SK-N-SH (cell line): ENCODE data around the gene MYO15B. TPM values are rescaled to one million over a fixed set of nuclear protein-coding genes. Genes with fewer than 3 reads are reported as not detected.
A peak's percentile ranks its signal among the peaks of the same experiment; 100 is the strongest.

Experiments used
- CTCF ChIA-PET: fragments of 300-600, 350-600 bp; formaldehyde crosslinking; extraction: SDS; loops from one replicate; lab custom pipeline; 2021; lab: Yijun Ruan, JAX
- POLR2A ChIA-PET: fragments of 350-600 bp; sonication (Branson Sonifier 250); formaldehyde crosslinking; extraction: SDS; loops from one replicate; lab custom pipeline; 2020; ENCODE audit warnings: antibody characterized with exemption, inconsistent platforms; lab: Yijun Ruan, JAX
- DNase-seq: peaks from one replicate; pipeline ENCODE4 v3.0.0; 2012
- H2AFZ ChIP-seq: fragments of 200-600 bp; sonication (generic); 2 replicates; pipeline ENCODE4 v1.8.1; 2016; ENCODE audit warnings: antibody characterized with exemption, mild to moderate bottlenecking, low read depth
- H3F3A ChIP-seq: fragments of 200-600 bp; sonication (generic); replicated peaks from 2 replicates; pipeline ENCODE3; 2016; ENCODE audit warnings: antibody characterized with exemption, mild to moderate bottlenecking; ENCODE audit not compliant: insufficient read depth
- H3K27ac ChIP-seq, 2 experiments: fragments of 200-500 bp in 1 of 2; fragments of 200-600 bp in 1 of 2; sonication (Bioruptor generic) in 1 of 2; sonication (generic), shearing (Covaris generic) in 1 of 2; 2 replicates each; pipeline versions ENCODE4 v1.5.1 to v1.6.1; 2014 to 2016; ENCODE audit warnings: low read depth in 2 of 2, inconsistent platforms in 1 of 2, low read length in 1 of 2, mild to moderate bottlenecking in 1 of 2, mixed read lengths in 1 of 2
- H3K27me3 ChIP-seq: fragments of 200-600 bp; sonication (generic), shearing (Covaris generic); 2 replicates; pipeline ENCODE4 v1.6.1; 2016; ENCODE audit warnings: mixed run types; ENCODE audit not compliant: insufficient read depth
- H3K36me3 ChIP-seq, 2 experiments: fragments of 200-500 bp in 1 of 2; fragments of 200-600 bp in 1 of 2; sonication (Bioruptor generic) in 1 of 2; sonication (generic) in 1 of 2; replicated peaks in 1 of 2; 2 replicates each; pipeline versions ENCODE3 to v1.5.1; 2014 to 2016; ENCODE audit warnings: low read length in 1 of 2, mild to moderate bottlenecking in 1 of 2; ENCODE audit not compliant: insufficient read depth in 2 of 2, control insufficient read depth in 1 of 2
- H3K4me1 ChIP-seq, 2 experiments: fragments of 200-500 bp in 1 of 2; fragments of 200-600 bp in 1 of 2; sonication (Bioruptor generic) in 1 of 2; sonication (generic), shearing (Covaris generic) in 1 of 2; 2 replicates each; pipeline versions ENCODE4 v1.5.1 to v1.6.1; 2014 to 2016; ENCODE audit warnings: low read depth in 1 of 2, low read length in 1 of 2, mixed run types in 1 of 2; ENCODE audit not compliant: insufficient read depth in 2 of 2, control insufficient read depth in 1 of 2
- H3K4me2 ChIP-seq: fragments of 200-600 bp; sonication (generic), shearing (Covaris generic); 2 replicates; pipeline ENCODE4 v1.6.1; 2017; ENCODE audit warnings: mixed run types
- H3K4me3 ChIP-seq, 2 experiments: fragments of 200-500 bp in 1 of 2; fragments of 200-600 bp in 1 of 2; sonication (Bioruptor generic) in 1 of 2; sonication (generic), shearing (Covaris generic) in 1 of 2; 2 replicates each; pipeline versions ENCODE4 v1.5.1 to v1.8.1; 2014 to 2016; ENCODE audit warnings: low read depth in 2 of 2, inconsistent platforms in 1 of 2, low read length in 1 of 2, mild to moderate bottlenecking in 1 of 2, mixed read lengths in 1 of 2, moderate library complexity in 1 of 2
- H3K79me2 ChIP-seq: fragments of 200-600 bp; sonication (generic); 2 replicates; pipeline ENCODE4 v1.8.1; 2017; ENCODE audit warnings: mild to moderate bottlenecking; ENCODE audit not compliant: insufficient read depth
- H3K9ac ChIP-seq: fragments of 200-600 bp; sonication (generic); 2 replicates; pipeline ENCODE4 v1.6.1; 2017; ENCODE audit warnings: mixed run types
- H3K9me2 ChIP-seq: fragments of 200-600 bp; sonication (generic); 2 replicates; pipeline ENCODE4 v1.6.1; 2017; ENCODE audit warnings: mixed run types
- H3K9me3 ChIP-seq: fragments of 200-600 bp; sonication (generic); 2 replicates; pipeline ENCODE4 v1.6.1; 2017; ENCODE audit warnings: mixed run types, mild to moderate bottlenecking, moderate library complexity
- H4K20me1 ChIP-seq: fragments of 200-600 bp; sonication (generic); 2 replicates; pipeline ENCODE4 v1.6.1; 2017; ENCODE audit warnings: mild to moderate bottlenecking, mixed run types; ENCODE audit not compliant: insufficient read depth
- CHD2 ChIP-seq: fragments of 150-350 bp; IDR thresholded peaks from 2 replicates; pipeline ENCODE4 v1.6.1; 2018; ENCODE audit warnings: low read length; ENCODE audit not compliant: partially characterized antibody
- ELF1 ChIP-seq: IDR thresholded peaks from 2 replicates; pipeline ENCODE4 v1.4.0; 2012
- EP300 ChIP-seq, 2 experiments: IDR thresholded peaks; 2 replicates each; pipeline versions ENCODE4 v1.4.0 to v1.6.1; 2012; ENCODE audit warnings: borderline replicate concordance in 1 of 2, low read depth in 1 of 2, low read length in 1 of 2
- EZH2phosphoT487 ChIP-seq: fragments of 200-600 bp; sonication (generic); IDR thresholded peaks from 2 replicates; pipeline ENCODE4 v1.6.1; 2017; ENCODE audit warnings: low read depth, mixed run types, mild to moderate bottlenecking, antibody characterized with exemption, moderate library complexity, borderline replicate concordance
- FOSL2 ChIP-seq: IDR thresholded peaks from 2 replicates; pipeline ENCODE4 v1.4.0; 2012; ENCODE audit warnings: low read depth, mild to moderate bottlenecking, moderate library complexity, borderline replicate concordance
- GABPA ChIP-seq: IDR thresholded peaks from 2 replicates; pipeline ENCODE4 v1.4.0; 2012; ENCODE audit warnings: low read depth, mild to moderate bottlenecking
- JUND ChIP-seq: IDR thresholded peaks from 2 replicates; pipeline ENCODE4 v1.4.0; 2012
- MXI1 ChIP-seq: IDR thresholded peaks from 2 replicates; pipeline ENCODE4 v1.6.1; 2012; ENCODE audit warnings: mild to moderate bottlenecking, low read depth, low read length, improper control_type of control experiment
- NRF1 ChIP-seq: IDR thresholded peaks from 2 replicates; pipeline ENCODE4 v1.6.1; 2012; ENCODE audit warnings: low read depth, mild to moderate bottlenecking, low read length
- RAD21 ChIP-seq: IDR thresholded peaks from 2 replicates; pipeline ENCODE4 v1.6.1; 2012; ENCODE audit warnings: mild to moderate bottlenecking, low read length
- RFX5 ChIP-seq: IDR thresholded peaks from 2 replicates; pipeline ENCODE4 v1.6.1; 2012; ENCODE audit warnings: mild to moderate bottlenecking, improper control_type of control experiment, low read length
- SIN3A ChIP-seq: IDR thresholded peaks from 2 replicates; pipeline ENCODE4 v1.6.1; 2012; ENCODE audit warnings: low read depth, mild to moderate bottlenecking, low read length, moderate library complexity, borderline replicate concordance
- TAF1 ChIP-seq: IDR thresholded peaks from 2 replicates; pipeline ENCODE4 v1.6.1; 2012; ENCODE audit warnings: low read depth, mild to moderate bottlenecking, low read length, moderate library complexity, borderline replicate concordance
- TEAD4 ChIP-seq: IDR thresholded peaks from 2 replicates; pipeline ENCODE4 v1.4.0; 2012; ENCODE audit warnings: mild to moderate bottlenecking, borderline replicate concordance; ENCODE audit not compliant: insufficient read depth
- YY1 ChIP-seq: IDR thresholded peaks from 2 replicates; pipeline ENCODE4 v1.4.0; 2012; ENCODE audit warnings: low read depth, mild to moderate bottlenecking
- WGBS: methylation state at CpG from one replicate; pipeline ENCODE4 v1.1.6; 2017; ENCODE audit warnings: low lambda C conversion rate; 5-methylcytosine and 5-hydroxymethylcytosine counted together
- polyA plus RNA-seq, 3 experiments: library from polyadenylated mRNA; depleted of rRNA; stranded (reverse); fragments of >200 nt; gene quantifications; 2 replicates each; pipeline ENCODE4 v1.2.3, GENCODE V29; 2012
- TF ChIP-seq, protein P1 (sequence below): IDR thresholded peaks from 2 replicates; pipeline ENCODE4 v1.4.0; 2012; ENCODE audit warnings: low read depth
- TF ChIP-seq, protein P2 (sequence below): IDR thresholded peaks from 2 replicates; pipeline ENCODE4 v1.4.0; 2012; ENCODE audit warnings: low read depth, borderline replicate concordance
- TF ChIP-seq, protein P3 (sequence below): IDR thresholded peaks from 2 replicates; pipeline ENCODE4 v1.6.1; 2012; ENCODE audit warnings: mild to moderate bottlenecking, low read depth, low read length, moderate library complexity
- TF ChIP-seq, protein P4 (sequence below): fragments of 150-350 bp; IDR thresholded peaks from 2 replicates; pipeline ENCODE4 v1.6.1; 2016; ENCODE audit warnings: mild to moderate bottlenecking, low read depth, low read length
- TF ChIP-seq, protein P5 (sequence below): IDR thresholded peaks from 2 replicates; pipeline ENCODE4; 2012

Gene MYO15B
- polyA plus RNA-seq, 1 of the 3 experiments (the other 2 are of a cell fraction): 10.3 TPM

DNA sequence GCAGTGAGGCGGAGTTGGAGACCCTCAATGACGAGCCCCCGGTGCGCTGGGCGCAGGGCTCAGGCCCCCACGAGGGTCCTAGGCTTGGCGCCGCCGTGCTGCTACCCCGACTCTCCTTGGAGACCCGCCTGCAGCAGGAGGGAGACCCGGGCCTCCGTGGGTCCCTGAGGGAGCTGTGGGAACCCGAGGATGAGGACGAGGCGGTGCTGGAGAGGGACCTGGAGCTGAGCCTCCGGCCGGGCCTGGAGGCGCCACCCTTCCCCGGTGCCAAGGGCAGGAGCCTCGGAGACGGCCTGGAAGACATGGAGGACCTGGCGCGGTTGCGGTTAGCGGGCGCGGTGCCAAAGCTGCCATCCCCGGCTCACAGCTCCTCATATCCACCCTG, 2.3 kb downstream of the MYO15B start:
- Histone ChIP-seq H3K27ac (peak overlapping the region in 1 of 2 experiments; percentile 53; a peak in 1 of 4 replicates), H3K79me2 (no peaks in the 10 kb centered on the region), H3K4me3 (peak overlapping the region; percentile 62 to 64; a peak in 3 of 4 replicates), H3F3A (no peaks in the 10 kb centered on the region), H3K4me1 (peaks cover 0 to 16% of the 10 kb centered on the region in 2 experiments; a peak in 1 of 4 replicates)
- WGBS: 85% methylated on average over 28 of the region's 29 CpGs
- no peak for DNase-seq
- TF ChIP-seq RFX5: no peak
- TF ChIP-seq TEAD4: no peak
- no peak for TF ChIP-seq GABPA
- TF ChIP-seq YY1: no peak
- no peak for TF ChIP-seq RAD21
- no peak for TF ChIP-seq ELF1
- TF ChIP-seq, protein P1, sequence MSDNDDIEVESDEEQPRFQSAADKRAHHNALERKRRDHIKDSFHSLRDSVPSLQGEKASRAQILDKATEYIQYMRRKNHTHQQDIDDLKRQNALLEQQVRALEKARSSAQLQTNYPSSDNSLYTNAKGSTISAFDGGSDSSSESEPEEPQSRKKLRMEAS: no peak
- no peak for TF ChIP-seq FOSL2
- TF ChIP-seq JUND: no peak
- TF ChIP-seq EP300 (IDR thresholded peaks at IDR 0.05; ENCODE audit: borderline replicate concordance in 1 of 2, low read depth in 1 of 2, low read length in 1 of 2): no peak
- no peak for TF ChIP-seq CHD2
- no peak for TF ChIP-seq TAF1
- TF ChIP-seq, protein P2, sequence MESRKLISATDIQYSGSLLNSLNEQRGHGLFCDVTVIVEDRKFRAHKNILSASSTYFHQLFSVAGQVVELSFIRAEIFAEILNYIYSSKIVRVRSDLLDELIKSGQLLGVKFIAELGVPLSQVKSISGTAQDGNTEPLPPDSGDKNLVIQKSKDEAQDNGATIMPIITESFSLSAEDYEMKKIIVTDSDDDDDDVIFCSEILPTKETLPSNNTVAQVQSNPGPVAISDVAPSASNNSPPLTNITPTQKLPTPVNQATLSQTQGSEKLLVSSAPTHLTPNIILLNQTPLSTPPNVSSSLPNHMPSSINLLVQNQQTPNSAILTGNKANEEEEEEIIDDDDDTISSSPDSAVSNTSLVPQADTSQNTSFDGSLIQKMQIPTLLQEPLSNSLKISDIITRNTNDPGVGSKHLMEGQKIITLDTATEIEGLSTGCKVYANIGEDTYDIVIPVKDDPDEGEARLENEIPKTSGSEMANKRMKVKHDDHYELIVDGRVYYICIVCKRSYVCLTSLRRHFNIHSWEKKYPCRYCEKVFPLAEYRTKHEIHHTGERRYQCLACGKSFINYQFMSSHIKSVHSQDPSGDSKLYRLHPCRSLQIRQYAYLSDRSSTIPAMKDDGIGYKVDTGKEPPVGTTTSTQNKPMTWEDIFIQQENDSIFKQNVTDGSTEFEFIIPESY: no peak
- no peak for TF ChIP-seq MXI1
- TF ChIP-seq, all 33 proteins: peak for 0
- H3K27me3 ChIP-seq: no peaks in the 10 kb centered on the region
- H3K36me3 ChIP-seq: no peaks in the 10 kb centered on the region
- ChIA-PET POLR2A (interaction anchor here (0.7 to 2.6 kb wide), 4 partner anchors 19 to 134 kb away, joined by 3 to 6 read pairs (median 3); partner anchors contain the start of gene LLGL2), CTCF (interaction anchor here (0.6 to 4.3 kb wide), 20 partner anchors 12 to 175 kb away, joined by 3 to 41 read pairs (median 4); partner anchors contain the start of genes GALK1, SMIM5 and TSEN54)
- no peaks in the 10 kb centered on the region for H3K9me2 ChIP-seq
- H2AFZ ChIP-seq: peak overlapping the region; percentile 83; the same call in 1 of the 2 replicates
- no peak overlapping the region for H3K9ac ChIP-seq
- no peaks in the 10 kb centered on the region for H3K9me3 ChIP-seq
- no peaks in the 10 kb centered on the region for H4K20me1 ChIP-seq
- H3K4me2 ChIP-seq: peak overlapping the region; percentile 93

DNA sequence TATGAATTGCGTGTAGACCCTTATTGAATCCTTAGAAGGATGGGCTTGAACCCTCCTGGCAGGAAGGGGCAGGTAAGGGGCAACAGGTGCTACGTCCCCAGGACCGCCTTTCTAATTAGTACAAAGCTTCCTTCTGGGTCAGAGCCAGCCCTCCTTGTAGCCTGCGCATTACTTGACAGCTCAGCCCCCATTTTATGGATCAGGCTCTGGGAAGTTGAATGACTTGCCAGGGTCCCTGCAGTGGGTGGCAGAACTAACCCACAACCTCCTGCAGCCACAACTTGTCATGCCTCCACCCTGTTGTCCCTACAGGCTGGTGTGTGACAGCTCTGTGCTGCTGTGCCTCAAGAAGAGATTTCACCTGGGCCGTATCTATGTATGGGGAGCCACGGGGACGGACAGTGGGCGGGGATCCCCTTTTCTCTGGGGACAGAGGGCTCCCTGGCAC, 2.7 kb downstream of the MYO15B start:
- DNase-seq: no peak
- no peaks in the 10 kb centered on the region for H3K9me2 ChIP-seq
- no peaks in the 10 kb centered on the region for H3K36me3 ChIP-seq
- H3K4me2 ChIP-seq: peak overlapping the region; percentile 93; the same call in 1 of the 2 replicates
- no peaks in the 10 kb centered on the region for H3K79me2 ChIP-seq
- peaks cover 0 to 16% of the 10 kb centered on the region in 2 experiments; a peak in 1 of 4 replicates for H3K4me1 ChIP-seq
- H3F3A ChIP-seq: no peaks in the 10 kb centered on the region
- TF ChIP-seq NRF1 (no peak), MXI1 (no peak), SIN3A (no peak), EZH2phosphoT487 (no peak), JUND (no peak), EP300 (IDR thresholded peaks at IDR 0.05; ENCODE audit: borderline replicate concordance in 1 of 2, low read depth in 1 of 2, low read length in 1 of 2) (no peak)
- TF ChIP-seq, protein P3, sequence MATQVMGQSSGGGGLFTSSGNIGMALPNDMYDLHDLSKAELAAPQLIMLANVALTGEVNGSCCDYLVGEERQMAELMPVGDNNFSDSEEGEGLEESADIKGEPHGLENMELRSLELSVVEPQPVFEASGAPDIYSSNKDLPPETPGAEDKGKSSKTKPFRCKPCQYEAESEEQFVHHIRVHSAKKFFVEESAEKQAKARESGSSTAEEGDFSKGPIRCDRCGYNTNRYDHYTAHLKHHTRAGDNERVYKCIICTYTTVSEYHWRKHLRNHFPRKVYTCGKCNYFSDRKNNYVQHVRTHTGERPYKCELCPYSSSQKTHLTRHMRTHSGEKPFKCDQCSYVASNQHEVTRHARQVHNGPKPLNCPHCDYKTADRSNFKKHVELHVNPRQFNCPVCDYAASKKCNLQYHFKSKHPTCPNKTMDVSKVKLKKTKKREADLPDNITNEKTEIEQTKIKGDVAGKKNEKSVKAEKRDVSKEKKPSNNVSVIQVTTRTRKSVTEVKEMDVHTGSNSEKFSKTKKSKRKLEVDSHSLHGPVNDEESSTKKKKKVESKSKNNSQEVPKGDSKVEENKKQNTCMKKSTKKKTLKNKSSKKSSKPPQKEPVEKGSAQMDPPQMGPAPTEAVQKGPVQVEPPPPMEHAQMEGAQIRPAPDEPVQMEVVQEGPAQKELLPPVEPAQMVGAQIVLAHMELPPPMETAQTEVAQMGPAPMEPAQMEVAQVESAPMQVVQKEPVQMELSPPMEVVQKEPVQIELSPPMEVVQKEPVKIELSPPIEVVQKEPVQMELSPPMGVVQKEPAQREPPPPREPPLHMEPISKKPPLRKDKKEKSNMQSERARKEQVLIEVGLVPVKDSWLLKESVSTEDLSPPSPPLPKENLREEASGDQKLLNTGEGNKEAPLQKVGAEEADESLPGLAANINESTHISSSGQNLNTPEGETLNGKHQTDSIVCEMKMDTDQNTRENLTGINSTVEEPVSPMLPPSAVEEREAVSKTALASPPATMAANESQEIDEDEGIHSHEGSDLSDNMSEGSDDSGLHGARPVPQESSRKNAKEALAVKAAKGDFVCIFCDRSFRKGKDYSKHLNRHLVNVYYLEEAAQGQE: no peak
- TF ChIP-seq, protein P4, sequence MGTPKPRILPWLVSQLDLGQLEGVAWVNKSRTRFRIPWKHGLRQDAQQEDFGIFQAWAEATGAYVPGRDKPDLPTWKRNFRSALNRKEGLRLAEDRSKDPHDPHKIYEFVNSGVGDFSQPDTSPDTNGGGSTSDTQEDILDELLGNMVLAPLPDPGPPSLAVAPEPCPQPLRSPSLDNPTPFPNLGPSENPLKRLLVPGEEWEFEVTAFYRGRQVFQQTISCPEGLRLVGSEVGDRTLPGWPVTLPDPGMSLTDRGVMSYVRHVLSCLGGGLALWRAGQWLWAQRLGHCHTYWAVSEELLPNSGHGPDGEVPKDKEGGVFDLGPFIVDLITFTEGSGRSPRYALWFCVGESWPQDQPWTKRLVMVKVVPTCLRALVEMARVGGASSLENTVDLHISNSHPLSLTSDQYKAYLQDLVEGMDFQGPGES: no peak
- TF ChIP-seq, protein P5, sequence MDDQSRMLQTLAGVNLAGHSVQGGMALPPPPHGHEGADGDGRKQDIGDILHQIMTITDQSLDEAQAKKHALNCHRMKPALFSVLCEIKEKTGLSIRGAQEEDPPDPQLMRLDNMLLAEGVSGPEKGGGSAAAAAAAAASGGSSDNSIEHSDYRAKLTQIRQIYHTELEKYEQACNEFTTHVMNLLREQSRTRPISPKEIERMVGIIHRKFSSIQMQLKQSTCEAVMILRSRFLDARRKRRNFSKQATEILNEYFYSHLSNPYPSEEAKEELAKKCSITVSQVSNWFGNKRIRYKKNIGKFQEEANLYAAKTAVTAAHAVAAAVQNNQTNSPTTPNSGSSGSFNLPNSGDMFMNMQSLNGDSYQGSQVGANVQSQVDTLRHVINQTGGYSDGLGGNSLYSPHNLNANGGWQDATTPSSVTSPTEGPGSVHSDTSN: no peak
- no peak overlapping the region for H3K9ac ChIP-seq
- H3K27me3 ChIP-seq: no peaks in the 10 kb centered on the region
- no peak overlapping the region for H2AFZ ChIP-seq
- ChIA-PET POLR2A (interaction anchor here (0.7 to 2.6 kb wide), 4 partner anchors 18 to 134 kb away, joined by 3 to 6 read pairs (median 3); partner anchors contain the start of gene LLGL2), CTCF (interaction anchor here (0.6 to 4.3 kb wide), 21 partner anchors 12 to 175 kb away, joined by 3 to 41 read pairs (median 4); partner anchors contain the start of genes GALK1, SMIM5 and TSEN54)
- H4K20me1 ChIP-seq: no peaks in the 10 kb centered on the region
- over 99% methylated on average over 8 of the region's 8 CpGs for WGBS
- no peak overlapping the region for H3K27ac ChIP-seq
- peak overlapping the region in 1 of 2 experiments; percentile 64; a peak in 1 of 4 replicates for H3K4me3 ChIP-seq
- no peaks in the 10 kb centered on the region for H3K9me3 ChIP-seq
